GM12872 (cell line): ENCODE measurements around the gene ADAMTS6.

Source experiments
- CTCF ChIP-seq: IDR thresholded peaks from 3 replicates; pipeline ENCODE4 v1.5.1; 2011; ENCODE audit warnings: low read depth, mild to moderate bottlenecking, low read length, moderate library complexity; ENCODE audit not compliant: insufficient read depth

The ADAMTS6 gene

GRCh38 chr5:65296067-65296466 lies 185.7 kb downstream of the ADAMTS6 start:
- TF ChIP-seq CTCF: no peak

- no peak for TF ChIP-seq CTCF
Measured at GRCh38 chr5:65292196-65292595, 189.5 kb downstream of the ADAMTS6 start.

- no peak for TF ChIP-seq CTCF
Measured at GRCh38 chr5:65290677-65291076, 191.0 kb downstream of the ADAMTS6 start.

- no peak for TF ChIP-seq CTCF
Measured at GRCh38 chr5:65288657-65289056, 193.1 kb downstream of the ADAMTS6 start.

GRCh38 chr5:65279603-65280002 lies 202.1 kb downstream of the ADAMTS6 start:
- no peak for TF ChIP-seq CTCF

GRCh38 chr5:65276178-65276890 lies 205.4 kb downstream of the ADAMTS6 start:
- no peak for TF ChIP-seq CTCF

GRCh38 chr5:65271906-65272305 lies 209.8 kb downstream of the ADAMTS6 start:
- no peak for TF ChIP-seq CTCF

GRCh38 chr5:65268525-65268924 lies 213.2 kb downstream of the ADAMTS6 start:
- no peak for TF ChIP-seq CTCF
